A549 (cell line): ENCODE results near the gene IL3RA. TPM values are rescaled to one million over a fixed set of nuclear protein-coding genes. Genes with fewer than 3 reads are reported as not detected.

ENCODE experiments used
- ATAC-seq, 2 experiments: fragments of 200-7000 bp in 1 of 2; fragments of >200 bp in 1 of 2; cut with Nextera tagmentation in 1 of 2; cut with Tn5 transposase in 1 of 2; 3 replicates each; pipeline versions ENCODE4 v1.8.0 to v1.9.1; 2018 to 2020; ENCODE audit warnings: mild to moderate bottlenecking in 1 of 2, moderate library complexity in 1 of 2
- CTCF ChIA-PET: fragments of 300-600 bp; sonication (Branson Sonifier 250); formaldehyde crosslinking; extraction: SDS; loops from one replicate; lab custom pipeline; 2021; ENCODE audit warnings: antibody characterized with exemption, inconsistent platforms; lab: Yijun Ruan, JAX
- POLR2A ChIA-PET: fragments of 350-600 bp; formaldehyde crosslinking; extraction: SDS; loops from one replicate; lab custom pipeline; 2021; ENCODE audit warnings: antibody characterized with exemption, inconsistent platforms; lab: Yijun Ruan, JAX
- DNase-seq, 2 experiments: peaks; one replicate each; pipeline versions ENCODE4 v3.0.0 to v3.0.0-alpha.2; 2011 to 2016; ENCODE audit warnings: low read depth in 1 of 2, low spot score in 1 of 2
- FAIRE-seq: peaks from 2 replicates; lab custom pipeline; 2011; peaks lifted over from hg19 to GRCh38; lab: Jason Lieb, UNC
- H3K27ac ChIP-seq, 2 experiments: fragments of >200 bp; sonication (Bioruptor Twin); formaldehyde crosslinking; 3 replicates each; pipeline ENCODE4 v1.5.1; 2016 to 2017
- H3K4me1 ChIP-seq: fragments of >200 bp; sonication (Bioruptor Twin); formaldehyde crosslinking; 3 replicates; pipeline ENCODE4 v1.6.1; 2016
- H3K4me2 ChIP-seq: fragments of >200 bp; sonication (Bioruptor Twin); formaldehyde crosslinking; 3 replicates; pipeline ENCODE4 v1.6.1; 2016
- H3K4me3 ChIP-seq: fragments of >200 bp; sonication (Bioruptor Twin); formaldehyde crosslinking; 3 replicates; pipeline ENCODE4 v1.5.1; 2016
- H3K9me3 ChIP-seq: fragments of >200 bp; sonication (Bioruptor Twin); formaldehyde crosslinking; 3 replicates; pipeline ENCODE4 v1.6.1; 2016
- CHD2 ChIP-seq: fragments of 150-350 bp; IDR thresholded peaks from 2 replicates; pipeline ENCODE4 v1.6.1; 2014; ENCODE audit warnings: low read length; ENCODE audit not compliant: partially characterized antibody
- CHD4 ChIP-seq: fragments of 200-600 bp; sonication (generic); IDR thresholded peaks from 2 replicates; pipeline ENCODE4 v1.6.1; 2016; ENCODE audit warnings: antibody characterized with exemption, mild to moderate bottlenecking, borderline replicate concordance
- EP300 ChIP-seq, 2 experiments: fragments of >200 bp; sonication (Bioruptor Twin); formaldehyde crosslinking; IDR thresholded peaks; 2 replicates in 1 of 2; 3 replicates in 1 of 2; pipeline ENCODE4 v1.6.1; 2016 to 2017
- FOSL2 ChIP-seq, 2 experiments: fragments of 450-650 bp in 1 of 2; fragments of >200 bp in 1 of 2; sonication (Bioruptor Twin) in 1 of 2; formaldehyde crosslinking; IDR thresholded peaks; 2 replicates each; pipeline versions ENCODE4 v1.5.0 to v1.6.1; 2016 to 2020; ENCODE audit warnings: mild to moderate bottlenecking in 1 of 2, moderate library complexity in 1 of 2
- HEYL ChIP-seq: fragments of 250-450 bp; sonication (Bioruptor Pico); IDR thresholded peaks from 2 replicates; pipeline ENCODE4 v1.8.0; 2021; ENCODE audit warnings: mild to moderate bottlenecking, moderate library complexity
- HOXB5 ChIP-seq: fragments of 250-450 bp; sonication (Bioruptor Pico); IDR thresholded peaks from 2 replicates; pipeline ENCODE4 v1.5.0; 2020; ENCODE audit warnings: mild to moderate bottlenecking, moderate library complexity
- JUNB ChIP-seq: fragments of >200 bp; sonication (Bioruptor Twin); formaldehyde crosslinking; IDR thresholded peaks from 2 replicates; pipeline ENCODE4 v1.6.1; 2016
- MYC ChIP-seq: IDR thresholded peaks from 2 replicates; pipeline ENCODE4 v1.6.1; 2012; ENCODE audit warnings: mild to moderate bottlenecking, inconsistent platforms, low read length, improper control_type of control experiment, borderline replicate concordance
- NFE2L2 ChIP-seq: fragments of 150-350 bp; conservative IDR thresholded peaks from 2 replicates; pipeline ENCODE4 v1.6.1; 2014; ENCODE audit warnings: low read length
- NPAS2 ChIP-seq: fragments of 250-450 bp; sonication (Bioruptor Pico); IDR thresholded peaks from 2 replicates; pipeline ENCODE4 v1.8.0; 2022; ENCODE audit warnings: mild to moderate bottlenecking, moderate library complexity, borderline replicate concordance
- RAD21 ChIP-seq, 2 experiments: fragments of >200 bp in 1 of 2; sonication (Bioruptor Twin) in 1 of 2; formaldehyde crosslinking in 1 of 2; IDR thresholded peaks in 1 of 2; conservative IDR thresholded peaks in 1 of 2; 2 replicates in 1 of 2; 3 replicates in 1 of 2; pipeline ENCODE4 v1.6.1; 2012 to 2018; ENCODE audit warnings: inconsistent platforms in 1 of 2
- RARB ChIP-seq: fragments of 250-450 bp; sonication (Bioruptor Pico); IDR thresholded peaks from 2 replicates; pipeline ENCODE4 v1.8.0; 2021; ENCODE audit warnings: mild to moderate bottlenecking, moderate library complexity
- RNF2 ChIP-seq: fragments of 200-600 bp; sonication (generic); IDR thresholded peaks from 2 replicates; pipeline ENCODE4 v1.6.1; 2016; ENCODE audit warnings: low read depth, mild to moderate bottlenecking, antibody characterized with exemption, moderate library complexity, borderline replicate concordance
- SMC3 ChIP-seq: fragments of >200 bp; sonication (Bioruptor Twin); formaldehyde crosslinking; IDR thresholded peaks from 3 replicates; pipeline ENCODE4 v1.6.1; 2018; ENCODE audit warnings: inconsistent platforms
- TFCP2L1 ChIP-seq: fragments of 250-450 bp; sonication (Bioruptor Pico); IDR thresholded peaks from 2 replicates; pipeline ENCODE4 v1.5.0; 2021; ENCODE audit warnings: mild to moderate bottlenecking
- TP53 ChIP-seq: fragments of 250-450 bp; sonication (Bioruptor Pico); IDR thresholded peaks from 2 replicates; pipeline ENCODE4 v1.5.0; 2021; ENCODE audit warnings: mild to moderate bottlenecking, moderate library complexity
- ZC3H11A ChIP-seq: fragments of 450-650 bp; IDR thresholded peaks from 2 replicates; pipeline ENCODE4 v1.6.1; 2014; ENCODE audit warnings: antibody characterized with exemption, mild to moderate bottlenecking
- WGBS: methylation state at CpG from one replicate; pipeline ENCODE4 v1.1.6; 2017; ENCODE audit errors: missing lambda C conversion rate; 5-methylcytosine and 5-hydroxymethylcytosine counted together
- polyA plus RNA-seq, 4 experiments: library from polyadenylated mRNA; depleted of rRNA in 3 of 4; stranded (reverse); fragments of >200 nt; fragmentation: RNase III in 1 of 4; extraction: RNeasy Plus Mini Kit Qiagen cat#74134 plus additional on column Dnase treatment in 1 of 4; gene quantifications; 2 replicates in 3 of 4; 3 replicates in 1 of 4; pipeline ENCODE4 v1.2.3, GENCODE V29; 2011 to 2017
- TF ChIP-seq, protein P1 (sequence below): fragments of >200 bp; sonication (Bioruptor Twin); formaldehyde crosslinking; IDR thresholded peaks from 3 replicates; pipeline ENCODE4 v1.5.1; 2016
- TF ChIP-seq, protein P2 (sequence below): fragments of >200 bp; sonication (Bioruptor Twin); formaldehyde crosslinking; IDR thresholded peaks from 3 replicates; pipeline ENCODE4 v1.6.1; 2016
- TF ChIP-seq, protein P3 (sequence below): IDR thresholded peaks from 2 replicates; pipeline ENCODE4 v1.6.1; 2012
- TF ChIP-seq, protein P4 (sequence below): fragments of 200-600 bp; sonication (generic); IDR thresholded peaks from 2 replicates; pipeline ENCODE4 v1.6.1; 2016; ENCODE audit warnings: antibody characterized with exemption, mild to moderate bottlenecking, moderate library complexity

IL3RA gene
- polyA plus RNA-seq, 2 of the 4 experiments (the other 2 are of a cell fraction), result 0.31 TPM; not detected in 1

DNA sequence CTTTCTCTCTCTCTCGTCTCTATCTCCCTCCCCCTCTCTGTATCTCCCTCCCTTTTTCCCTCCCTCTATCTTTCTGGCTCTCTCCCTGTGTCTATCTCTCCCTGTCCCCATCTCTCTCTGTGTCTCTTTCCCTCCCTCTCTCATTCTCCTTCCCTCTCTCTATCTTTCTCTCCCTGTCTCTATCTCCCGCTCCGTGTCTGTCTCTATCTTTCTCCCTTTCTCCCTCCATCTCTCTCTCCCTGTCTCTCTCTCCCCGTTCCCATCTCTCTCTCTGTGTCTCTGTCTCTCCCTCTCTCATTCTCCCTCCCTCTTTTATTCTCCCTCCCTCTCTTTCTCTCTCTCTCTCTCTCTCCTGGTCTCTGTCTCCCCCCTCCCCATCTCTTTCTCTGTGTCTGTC is 22.9 kb downstream of the IL3RA start:
- H3K4me2 ChIP-seq, result no peak overlapping the region
- peak; percentile 22 to 26; a peak in 2 of 6 replicates for ATAC-seq
- H3K27ac ChIP-seq, result no peak overlapping the region
- no peaks in the 10 kb centered on the region for H3K9me3 ChIP-seq
- TF ChIP-seq, protein P1, sequence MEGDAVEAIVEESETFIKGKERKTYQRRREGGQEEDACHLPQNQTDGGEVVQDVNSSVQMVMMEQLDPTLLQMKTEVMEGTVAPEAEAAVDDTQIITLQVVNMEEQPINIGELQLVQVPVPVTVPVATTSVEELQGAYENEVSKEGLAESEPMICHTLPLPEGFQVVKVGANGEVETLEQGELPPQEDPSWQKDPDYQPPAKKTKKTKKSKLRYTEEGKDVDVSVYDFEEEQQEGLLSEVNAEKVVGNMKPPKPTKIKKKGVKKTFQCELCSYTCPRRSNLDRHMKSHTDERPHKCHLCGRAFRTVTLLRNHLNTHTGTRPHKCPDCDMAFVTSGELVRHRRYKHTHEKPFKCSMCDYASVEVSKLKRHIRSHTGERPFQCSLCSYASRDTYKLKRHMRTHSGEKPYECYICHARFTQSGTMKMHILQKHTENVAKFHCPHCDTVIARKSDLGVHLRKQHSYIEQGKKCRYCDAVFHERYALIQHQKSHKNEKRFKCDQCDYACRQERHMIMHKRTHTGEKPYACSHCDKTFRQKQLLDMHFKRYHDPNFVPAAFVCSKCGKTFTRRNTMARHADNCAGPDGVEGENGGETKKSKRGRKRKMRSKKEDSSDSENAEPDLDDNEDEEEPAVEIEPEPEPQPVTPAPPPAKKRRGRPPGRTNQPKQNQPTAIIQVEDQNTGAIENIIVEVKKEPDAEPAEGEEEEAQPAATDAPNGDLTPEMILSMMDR, result no peak
- 84% methylated on average over 4 of the region's 4 CpGs for WGBS
- FAIRE-seq, result no peak
- no peak overlapping the region for H3K4me3 ChIP-seq
- H3K4me1 ChIP-seq, result no peaks in the 10 kb centered on the region
- DNase-seq, result no peak
- CTCF ChIA-PET, result no interaction called here
- POLR2A ChIA-PET, result no interaction called here

DNA sequence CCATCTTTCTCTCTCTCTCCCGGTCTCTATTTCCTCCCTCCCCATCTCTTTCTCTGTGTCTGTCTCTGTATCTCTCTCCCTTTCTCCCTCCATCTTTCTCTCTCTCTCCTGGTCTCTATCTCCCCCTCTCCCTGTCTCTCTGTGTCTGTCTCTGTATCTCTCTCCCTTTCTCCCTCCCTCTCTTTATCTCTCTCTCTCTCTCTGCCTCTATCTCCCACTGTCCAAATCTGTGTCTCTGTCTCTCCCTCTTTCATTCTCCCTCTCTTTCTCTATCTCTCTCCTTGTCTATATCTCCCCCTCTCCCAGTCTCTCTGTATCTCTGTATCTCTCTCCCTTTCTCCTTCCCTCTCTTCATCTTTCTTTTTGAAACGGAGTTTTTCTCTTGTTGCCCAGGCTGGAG is 23.6 kb downstream of the IL3RA start:
- H3K4me3 ChIP-seq, result no peak overlapping the region
- 62% methylated on average over 2 of the region's 2 CpGs for WGBS
- DNase-seq (no peak), ATAC-seq (no peak)
- POLR2A ChIA-PET, result no interaction called here
- CTCF ChIA-PET, result no interaction called here
- TF ChIP-seq, protein P2, sequence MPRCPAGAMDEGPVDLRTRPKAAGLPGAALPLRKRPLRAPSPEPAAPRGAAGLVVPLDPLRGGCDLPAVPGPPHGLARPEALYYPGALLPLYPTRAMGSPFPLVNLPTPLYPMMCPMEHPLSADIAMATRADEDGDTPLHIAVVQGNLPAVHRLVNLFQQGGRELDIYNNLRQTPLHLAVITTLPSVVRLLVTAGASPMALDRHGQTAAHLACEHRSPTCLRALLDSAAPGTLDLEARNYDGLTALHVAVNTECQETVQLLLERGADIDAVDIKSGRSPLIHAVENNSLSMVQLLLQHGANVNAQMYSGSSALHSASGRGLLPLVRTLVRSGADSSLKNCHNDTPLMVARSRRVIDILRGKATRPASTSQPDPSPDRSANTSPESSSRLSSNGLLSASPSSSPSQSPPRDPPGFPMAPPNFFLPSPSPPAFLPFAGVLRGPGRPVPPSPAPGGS, result no peak
- TF ChIP-seq, protein P3, sequence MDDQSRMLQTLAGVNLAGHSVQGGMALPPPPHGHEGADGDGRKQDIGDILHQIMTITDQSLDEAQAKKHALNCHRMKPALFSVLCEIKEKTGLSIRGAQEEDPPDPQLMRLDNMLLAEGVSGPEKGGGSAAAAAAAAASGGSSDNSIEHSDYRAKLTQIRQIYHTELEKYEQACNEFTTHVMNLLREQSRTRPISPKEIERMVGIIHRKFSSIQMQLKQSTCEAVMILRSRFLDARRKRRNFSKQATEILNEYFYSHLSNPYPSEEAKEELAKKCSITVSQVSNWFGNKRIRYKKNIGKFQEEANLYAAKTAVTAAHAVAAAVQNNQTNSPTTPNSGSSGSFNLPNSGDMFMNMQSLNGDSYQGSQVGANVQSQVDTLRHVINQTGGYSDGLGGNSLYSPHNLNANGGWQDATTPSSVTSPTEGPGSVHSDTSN, result no peak
- TF ChIP-seq NFE2L2 (no peak), NPAS2 (CRISPR knock-in tag) (no peak), CHD2 (no peak), SMC3 (no peak)
- TF ChIP-seq, all 56 proteins: peak for 0
- no peak overlapping the region for H3K27ac ChIP-seq
- no peaks in the 10 kb centered on the region for H3K9me3 ChIP-seq
- FAIRE-seq, result no peak
- no peaks in the 10 kb centered on the region for H3K4me1 ChIP-seq
- H3K4me2 ChIP-seq, result no peak overlapping the region

DNA sequence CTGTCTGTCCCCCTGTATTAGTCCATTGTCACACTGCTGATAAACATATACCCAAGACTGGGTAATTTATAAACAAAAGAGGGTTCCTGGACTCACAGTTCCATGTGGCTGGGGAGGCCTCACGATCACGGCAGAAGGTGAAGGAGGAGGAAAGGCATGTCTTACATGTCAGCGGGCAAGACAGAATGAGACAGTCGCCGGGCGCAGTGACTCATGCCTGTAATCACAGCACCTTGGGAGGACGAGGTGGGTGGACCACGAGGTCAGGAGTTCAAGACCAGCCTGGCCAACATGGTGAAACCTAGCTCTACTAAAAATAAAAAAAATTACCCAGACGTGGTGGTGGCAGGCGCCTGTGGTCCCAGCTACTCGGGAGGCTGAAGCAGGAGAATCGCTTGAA is 24.7 kb downstream of the IL3RA start:
- CTCF ChIA-PET, result no interaction called here
- Histone ChIP-seq H3K4me2 (no peak overlapping the region), H3K4me1 (no peaks in the 10 kb centered on the region), H3K27ac (no peak overlapping the region), H3K9me3 (no peaks in the 10 kb centered on the region), H3K4me3 (no peak overlapping the region)
- DNase-seq (no peak), ATAC-seq (peak; percentile 47 to 61; a peak in 3 of 6 replicates), FAIRE-seq (no peak)
- WGBS, result 47% methylated on average over 12 of the region's 12 CpGs
- TF ChIP-seq FOSL2 (IDR thresholded peaks at IDR 0.05) (no peak), FOSL2 (CRISPR knock-in tag; IDR thresholded peaks at IDR 0.05) (peak; percentile 14; the same call in 1 of the 2 replicates), CHD4 (no peak)
- POLR2A ChIA-PET, result no interaction called here

DNA sequence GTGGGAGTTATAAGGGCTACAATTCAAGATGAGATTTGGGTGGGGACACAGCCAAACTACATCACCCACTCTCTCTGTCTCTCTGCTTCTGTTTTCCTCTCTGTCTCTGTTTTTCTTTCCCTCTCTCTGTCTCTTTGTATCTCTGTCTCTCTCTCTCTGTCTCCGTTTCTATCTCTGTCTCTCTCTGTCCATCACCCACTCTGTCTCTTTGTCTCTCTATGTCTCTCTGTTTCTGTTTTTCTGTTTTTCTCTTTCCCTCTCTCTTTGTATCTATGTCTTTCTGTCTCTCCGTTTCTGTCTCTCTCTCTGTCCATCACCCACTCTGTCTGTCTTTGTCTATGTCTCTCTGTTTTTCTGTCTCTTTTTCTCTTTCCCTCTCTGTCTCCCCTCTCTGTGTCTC is 25.3 kb downstream of the IL3RA start:
- Histone ChIP-seq H3K4me2 (no peak overlapping the region), H3K27ac (no peak overlapping the region), H3K4me1 (no peaks in the 10 kb centered on the region), H3K4me3 (no peak overlapping the region), H3K9me3 (no peaks in the 10 kb centered on the region)
- FAIRE-seq (no peak), DNase-seq (no peak), ATAC-seq (peak in 1 of 2 experiments; percentile 40; a peak in 2 of 6 replicates)
- ChIA-PET CTCF (no interaction called here), POLR2A (no interaction called here)
- 83% methylated on average over 2 of the region's 2 CpGs for WGBS
- TF ChIP-seq RAD21 (conservative IDR thresholded peaks at IDR 0.05 in 1 of 2, IDR thresholded peaks at IDR 0.05 in 1 of 2) (no peak), MYC (no peak), ZC3H11A (no peak), JUNB (no peak), HOXB5 (CRISPR knock-in tag) (no peak), RARB (CRISPR knock-in tag) (no peak), RNF2 (no peak), HEYL (CRISPR knock-in tag) (no peak), TP53 (CRISPR knock-in tag) (no peak), TFCP2L1 (CRISPR knock-in tag) (no peak), EP300 (IDR thresholded peaks at IDR 0.05) (no peak)
- TF ChIP-seq, protein P4, sequence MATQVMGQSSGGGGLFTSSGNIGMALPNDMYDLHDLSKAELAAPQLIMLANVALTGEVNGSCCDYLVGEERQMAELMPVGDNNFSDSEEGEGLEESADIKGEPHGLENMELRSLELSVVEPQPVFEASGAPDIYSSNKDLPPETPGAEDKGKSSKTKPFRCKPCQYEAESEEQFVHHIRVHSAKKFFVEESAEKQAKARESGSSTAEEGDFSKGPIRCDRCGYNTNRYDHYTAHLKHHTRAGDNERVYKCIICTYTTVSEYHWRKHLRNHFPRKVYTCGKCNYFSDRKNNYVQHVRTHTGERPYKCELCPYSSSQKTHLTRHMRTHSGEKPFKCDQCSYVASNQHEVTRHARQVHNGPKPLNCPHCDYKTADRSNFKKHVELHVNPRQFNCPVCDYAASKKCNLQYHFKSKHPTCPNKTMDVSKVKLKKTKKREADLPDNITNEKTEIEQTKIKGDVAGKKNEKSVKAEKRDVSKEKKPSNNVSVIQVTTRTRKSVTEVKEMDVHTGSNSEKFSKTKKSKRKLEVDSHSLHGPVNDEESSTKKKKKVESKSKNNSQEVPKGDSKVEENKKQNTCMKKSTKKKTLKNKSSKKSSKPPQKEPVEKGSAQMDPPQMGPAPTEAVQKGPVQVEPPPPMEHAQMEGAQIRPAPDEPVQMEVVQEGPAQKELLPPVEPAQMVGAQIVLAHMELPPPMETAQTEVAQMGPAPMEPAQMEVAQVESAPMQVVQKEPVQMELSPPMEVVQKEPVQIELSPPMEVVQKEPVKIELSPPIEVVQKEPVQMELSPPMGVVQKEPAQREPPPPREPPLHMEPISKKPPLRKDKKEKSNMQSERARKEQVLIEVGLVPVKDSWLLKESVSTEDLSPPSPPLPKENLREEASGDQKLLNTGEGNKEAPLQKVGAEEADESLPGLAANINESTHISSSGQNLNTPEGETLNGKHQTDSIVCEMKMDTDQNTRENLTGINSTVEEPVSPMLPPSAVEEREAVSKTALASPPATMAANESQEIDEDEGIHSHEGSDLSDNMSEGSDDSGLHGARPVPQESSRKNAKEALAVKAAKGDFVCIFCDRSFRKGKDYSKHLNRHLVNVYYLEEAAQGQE, result no peak
- TF ChIP-seq, protein P3, result no peak
